GM12878 (cell line): ENCODE data around the gene PPP2R2B. TPM values are rescaled to one million over a fixed set of nuclear protein-coding genes. Genes with fewer than 3 reads are reported as not detected.

Experiments used
- ATAC-seq: fragments of 200-7000 bp; cut with Tn5 transposase; 3 replicates; pipeline ENCODE4 v1.9.1; 2020; ENCODE audit warnings: mild to moderate bottlenecking, moderate library complexity
- BruUV-seq: library from RNA; stranded (reverse); fragments of 400-500 nt; replicated peaks from 2 replicates; lab custom pipeline; 2021; lab: Mats Ljungman, UMichigan
- CTCF ChIA-PET: fragments of 300-600 bp; sonication (Branson Sonifier 250); formaldehyde crosslinking; extraction: SDS; loops from one replicate; lab custom pipeline; 2021; ENCODE audit warnings: inconsistent platforms; lab: Yijun Ruan, JAX
- POLR2A ChIA-PET: fragments of 350-600 bp; formaldehyde crosslinking; extraction: SDS; loops from one replicate; lab custom pipeline; 2021; ENCODE audit warnings: inconsistent platforms; lab: Charles Lee
- RAD21 ChIA-PET: fragments of 300-600 bp; sonication (Branson Sonifier 250); formaldehyde crosslinking; loops from one replicate; lab custom pipeline; 2023; ENCODE audit warnings: antibody characterized with exemption; ENCODE audit not compliant: unreplicated experiment; lab: Charles Lee
- SMC1A ChIA-PET: fragments of 300-600 bp; sonication (Branson Sonifier 250); formaldehyde crosslinking; loops from one replicate; lab custom pipeline; 2023; ENCODE audit not compliant: unreplicated experiment, uncharacterized antibody; lab: Charles Lee
- DNase-seq: peaks from one replicate; pipeline ENCODE4 v3.0.0-alpha.2; 2011; ENCODE audit warnings: low read depth, low spot score
- FAIRE-seq: peaks from 3 replicates; lab custom pipeline; 2011; peaks lifted over from hg19 to GRCh38; lab: Jason Lieb, UNC
- H2AFZ ChIP-seq: 2 replicates; pipeline ENCODE4 v1.6.0; 2011; ENCODE audit warnings: low read depth, low read length, control low read depth; ENCODE audit not compliant: control insufficient read depth
- H3K27ac ChIP-seq: 2 replicates; pipeline ENCODE4 v1.5.1; 2011; ENCODE audit warnings: control low read depth; ENCODE audit not compliant: control insufficient read depth, insufficient read depth
- H3K27me3 ChIP-seq, 2 experiments: replicated peaks in 1 of 2; 2 replicates each; pipeline versions ENCODE4 v1.6.0 to v1.6.1; 2011; ENCODE audit warnings: low read length in 1 of 2; ENCODE audit not compliant: control insufficient read depth in 2 of 2, insufficient read depth in 2 of 2
- H3K36me3 ChIP-seq, 2 experiments: 2 replicates each; pipeline ENCODE4 v1.5.1; 2011; ENCODE audit warnings: low read length in 1 of 2; ENCODE audit not compliant: control insufficient read depth in 2 of 2, insufficient read depth in 2 of 2
- H3K4me1 ChIP-seq: 2 replicates; pipeline ENCODE4 v1.6.1; 2011; ENCODE audit warnings: mild to moderate bottlenecking, low read length, moderate library complexity, mixed read lengths; ENCODE audit not compliant: control insufficient read depth, insufficient read depth
- H3K4me2 ChIP-seq: 2 replicates; pipeline ENCODE4 v1.6.0; 2011; ENCODE audit warnings: control low read depth; ENCODE audit not compliant: control insufficient read depth, insufficient read depth
- H3K4me3 ChIP-seq: fragments of 200-600 bp; sonication (generic); 2 replicates; pipeline ENCODE4 v1.5.1; 2016
- H3K79me2 ChIP-seq: 2 replicates; pipeline ENCODE4 v1.6.0; 2011; ENCODE audit warnings: low read length; ENCODE audit not compliant: control insufficient read depth, insufficient read depth
- H3K9ac ChIP-seq: 2 replicates; pipeline ENCODE4 v1.8.0; 2011; ENCODE audit warnings: low read length, control low read depth, mixed read lengths; ENCODE audit not compliant: control insufficient read depth, insufficient read depth
- H3K9me3 ChIP-seq: replicated peaks from 3 replicates; pipeline ENCODE4 v1.5.1; 2011; ENCODE audit warnings: mild to moderate bottlenecking, low read length; ENCODE audit not compliant: control insufficient read depth, insufficient read depth
- H4K20me1 ChIP-seq: 2 replicates; pipeline ENCODE4 v1.6.0; 2011; ENCODE audit not compliant: control insufficient read depth, insufficient read depth
- EED ChIP-seq: sonication (generic); IDR thresholded peaks from 2 replicates; pipeline ENCODE4 v1.6.1; 2016; ENCODE audit warnings: antibody characterized with exemption, low read depth
- FOS ChIP-seq: IDR thresholded peaks from 3 replicates; pipeline ENCODE4 v1.6.1; 2011; ENCODE audit warnings: borderline replicate concordance; ENCODE audit not compliant: insufficient read length; ENCODE audit errors: extremely low read depth
- HDGF ChIP-seq: fragments of 450-650 bp; IDR thresholded peaks from 2 replicates; pipeline ENCODE4 v1.6.1; 2016; ENCODE audit warnings: antibody characterized with exemption
- IRF4 ChIP-seq: IDR thresholded peaks from 2 replicates; pipeline ENCODE4 v1.6.1; 2011; ENCODE audit warnings: low read depth, low read length
- MYB ChIP-seq: fragments of 150-350 bp; IDR thresholded peaks from 2 replicates; pipeline ENCODE4 v1.6.1; 2014; ENCODE audit warnings: mild to moderate bottlenecking, low read depth, low read length, borderline replicate concordance
- NFIC ChIP-seq: IDR thresholded peaks from 2 replicates; pipeline ENCODE4 v1.6.1; 2012; ENCODE audit warnings: low read depth, mild to moderate bottlenecking, inconsistent platforms, low read length, moderate library complexity
- NFYB ChIP-seq: IDR thresholded peaks from 2 replicates; pipeline ENCODE4 v1.6.1; 2011; ENCODE audit warnings: low read depth, mild to moderate bottlenecking, low read length, improper control_type of control experiment, moderate library complexity; ENCODE audit not compliant: insufficient read depth
- PAX5 ChIP-seq: IDR thresholded peaks from 2 replicates; pipeline ENCODE4 v1.6.1; 2011; ENCODE audit warnings: low read depth, low read length, borderline replicate concordance
- POU2F2 ChIP-seq: IDR thresholded peaks from 3 replicates; pipeline ENCODE4 v1.6.1; 2011; ENCODE audit warnings: low read depth, mild to moderate bottlenecking, low read length, borderline replicate concordance
- RAD51 ChIP-seq: fragments of 450-650 bp; IDR thresholded peaks from 2 replicates; pipeline ENCODE4 v1.6.1; 2016; ENCODE audit warnings: moderate library complexity, mild to moderate bottlenecking, inconsistent platforms
- RFX5 ChIP-seq: IDR thresholded peaks from 2 replicates; pipeline ENCODE4 v1.6.1; 2011; ENCODE audit warnings: low read depth, low read length, improper control_type of control experiment
- SMARCA5 ChIP-seq: fragments of 450-650 bp; IDR thresholded peaks from 2 replicates; pipeline ENCODE4 v1.6.1; 2017; ENCODE audit warnings: mild to moderate bottlenecking
- SP1 ChIP-seq: IDR thresholded peaks from one replicate; pipeline ENCODE4 v1.6.1; 2011; ENCODE audit warnings: low read depth, low read length
- SUPT20H ChIP-seq: IDR thresholded peaks from 2 replicates; pipeline ENCODE4 v1.6.1; 2011; ENCODE audit warnings: low read depth, mild to moderate bottlenecking, low read length, moderate library complexity, borderline replicate concordance; ENCODE audit not compliant: control insufficient read depth
- TCF3 ChIP-seq: IDR thresholded peaks from 2 replicates; pipeline ENCODE4 v1.6.1; 2012; ENCODE audit warnings: low read depth, mild to moderate bottlenecking, low read length, borderline replicate concordance; ENCODE audit not compliant: insufficient read depth
- YBX1 ChIP-seq: fragments of 450-650 bp; IDR thresholded peaks from 2 replicates; pipeline ENCODE4 v1.6.1; 2016; ENCODE audit warnings: antibody characterized with exemption
- ZNF384 ChIP-seq: IDR thresholded peaks from 2 replicates; pipeline ENCODE4 v1.6.1; 2012; ENCODE audit warnings: low read depth, mild to moderate bottlenecking, low read length, improper control_type of control experiment, borderline replicate concordance
- WGBS: methylation state at CpG from one replicate; pipeline ENCODE4 v1.1.6; 2016; ENCODE audit warnings: low lambda C conversion rate; ENCODE audit not compliant: insufficient replicate concordance, insufficient coverage; ENCODE audit errors: missing lambda C conversion rate; 5-methylcytosine and 5-hydroxymethylcytosine counted together
- in situ Hi-C: fragments of 300-500 bp; cut with MboI; formaldehyde crosslinking; loops from 9 replicates; pipeline ENCODE4 v1.14.3; 2018; ENCODE audit warnings: mixed read lengths
- intact Hi-C: fragments of 100-400 bp; cut with micrococcal nuclease; formaldehyde crosslinking; loops from one replicate; pipeline ENCODE4 v1.14.2; 2022; ENCODE audit not compliant: unreplicated experiment
- polyA plus RNA-seq, 11 experiments: library from polyadenylated mRNA; depleted of rRNA in 4 of 11; unstranded in 6 of 11; stranded (reverse) in 5 of 11; fragments of >200 nt; fragmentation: Nextera tagmentation in 4 of 11; fragmentation: Illumina TruSeq in 1 of 11; extraction: Ambion mirVana in 4 of 11; extraction: Trizol in 1 of 11; gene quantifications; 1 replicate in 1 of 11; 2 replicates in 10 of 11; pipeline versions ENCODE4 v1.2.1 to v1.2.3, GENCODE V29; 2011 to 2016; ENCODE audit warnings: inconsistent platforms in 2 of 11, missing spikeins in 2 of 11, low read depth in 1 of 11
- total RNA-seq, 4 experiments: library from RNA; depleted of rRNA in 3 of 4; stranded (reverse); fragments of >200 nt in 3 of 4; fragmentation: Illumina TruSeq in 1 of 4; extraction: Trizol in 1 of 4; gene quantifications; 2 replicates each; pipeline versions ENCODE4 v1.2.1 to v1.2.3, GENCODE V29; 2013 to 2021
- TF ChIP-seq, protein P1 (sequence below): IDR thresholded peaks from 2 replicates; pipeline ENCODE4 v1.6.1; 2012; ENCODE audit warnings: mild to moderate bottlenecking, low read depth, low read length
- TF ChIP-seq, protein P2 (sequence below): fragments of 450-650 bp; IDR thresholded peaks from 2 replicates; pipeline ENCODE4 v1.6.1; 2016; ENCODE audit warnings: mild to moderate bottlenecking
- TF ChIP-seq, protein P3 (sequence below): IDR thresholded peaks from 2 replicates; pipeline ENCODE4 v1.6.1; 2011; ENCODE audit warnings: low read depth, low read length, improper control_type of control experiment, borderline replicate concordance

Gene PPP2R2B
- total and polyA plus RNA-seq, 10 of the 15 experiments (the other 5 are each of a cell fraction or from before 2014, with no cell fraction given): not detected

DNA sequence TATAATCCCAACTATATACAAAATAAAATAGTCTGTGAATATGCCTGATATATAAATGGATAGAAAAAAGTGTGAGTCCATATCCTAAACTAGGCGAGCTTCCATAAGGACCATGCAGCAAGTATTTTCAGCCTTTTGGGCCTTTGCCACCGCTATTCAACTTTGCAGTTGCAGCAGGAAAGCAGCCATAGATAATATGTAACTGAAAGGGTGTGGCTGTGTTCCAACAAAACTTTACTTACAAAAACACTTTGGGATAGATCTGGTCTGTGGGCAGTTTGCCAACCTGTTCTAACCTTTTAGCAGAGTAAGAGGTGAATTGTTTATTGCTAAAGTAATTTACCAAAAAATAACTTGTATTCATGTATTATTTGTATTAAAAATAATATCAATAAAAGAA lies 234.8 kb downstream of the PPP2R2B start (continued):
- TF ChIP-seq, protein P1, sequence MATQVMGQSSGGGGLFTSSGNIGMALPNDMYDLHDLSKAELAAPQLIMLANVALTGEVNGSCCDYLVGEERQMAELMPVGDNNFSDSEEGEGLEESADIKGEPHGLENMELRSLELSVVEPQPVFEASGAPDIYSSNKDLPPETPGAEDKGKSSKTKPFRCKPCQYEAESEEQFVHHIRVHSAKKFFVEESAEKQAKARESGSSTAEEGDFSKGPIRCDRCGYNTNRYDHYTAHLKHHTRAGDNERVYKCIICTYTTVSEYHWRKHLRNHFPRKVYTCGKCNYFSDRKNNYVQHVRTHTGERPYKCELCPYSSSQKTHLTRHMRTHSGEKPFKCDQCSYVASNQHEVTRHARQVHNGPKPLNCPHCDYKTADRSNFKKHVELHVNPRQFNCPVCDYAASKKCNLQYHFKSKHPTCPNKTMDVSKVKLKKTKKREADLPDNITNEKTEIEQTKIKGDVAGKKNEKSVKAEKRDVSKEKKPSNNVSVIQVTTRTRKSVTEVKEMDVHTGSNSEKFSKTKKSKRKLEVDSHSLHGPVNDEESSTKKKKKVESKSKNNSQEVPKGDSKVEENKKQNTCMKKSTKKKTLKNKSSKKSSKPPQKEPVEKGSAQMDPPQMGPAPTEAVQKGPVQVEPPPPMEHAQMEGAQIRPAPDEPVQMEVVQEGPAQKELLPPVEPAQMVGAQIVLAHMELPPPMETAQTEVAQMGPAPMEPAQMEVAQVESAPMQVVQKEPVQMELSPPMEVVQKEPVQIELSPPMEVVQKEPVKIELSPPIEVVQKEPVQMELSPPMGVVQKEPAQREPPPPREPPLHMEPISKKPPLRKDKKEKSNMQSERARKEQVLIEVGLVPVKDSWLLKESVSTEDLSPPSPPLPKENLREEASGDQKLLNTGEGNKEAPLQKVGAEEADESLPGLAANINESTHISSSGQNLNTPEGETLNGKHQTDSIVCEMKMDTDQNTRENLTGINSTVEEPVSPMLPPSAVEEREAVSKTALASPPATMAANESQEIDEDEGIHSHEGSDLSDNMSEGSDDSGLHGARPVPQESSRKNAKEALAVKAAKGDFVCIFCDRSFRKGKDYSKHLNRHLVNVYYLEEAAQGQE: no peak
- TF ChIP-seq NFYB (no peak), NFIC (no peak)

DNA sequence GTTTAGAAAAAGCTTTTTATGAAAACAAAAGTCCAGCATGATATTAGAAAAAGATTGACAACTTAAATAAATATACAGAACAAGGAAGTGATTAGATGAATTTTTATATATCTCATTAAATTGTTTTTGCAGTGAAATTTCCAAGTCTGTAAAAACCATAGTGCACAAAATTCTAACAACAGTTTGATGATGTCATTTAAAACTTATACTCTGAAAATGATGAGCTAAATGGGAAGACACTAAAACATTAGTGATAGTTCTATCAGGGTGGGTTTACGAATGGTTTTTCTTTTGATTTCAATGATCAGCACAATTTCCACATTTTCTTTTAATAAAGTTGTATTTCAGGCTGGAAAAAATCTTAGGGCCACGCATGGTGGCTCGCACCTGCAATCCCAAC lies 236.1 kb downstream of the PPP2R2B start:
- H3K27me3 ChIP-seq: peaks cover 2 to 3% of the 10 kb centered on the region in 2 experiments; a peak in 1 of 4 replicates
- CTCF ChIA-PET: no interaction called here
- TF ChIP-seq NFYB (no peak), FOS (no peak), YBX1 (no peak), POU2F2 (no peak), TCF3 (no peak), RAD51 (no peak), EED (no peak), SP1 (no peak), RFX5 (no peak), IRF4 (no peak), ZNF384 (no peak), SMARCA5 (no peak), MYB (no peak), PAX5 (no peak), SUPT20H (no peak), HDGF (no peak)
- TF ChIP-seq, protein P2, sequence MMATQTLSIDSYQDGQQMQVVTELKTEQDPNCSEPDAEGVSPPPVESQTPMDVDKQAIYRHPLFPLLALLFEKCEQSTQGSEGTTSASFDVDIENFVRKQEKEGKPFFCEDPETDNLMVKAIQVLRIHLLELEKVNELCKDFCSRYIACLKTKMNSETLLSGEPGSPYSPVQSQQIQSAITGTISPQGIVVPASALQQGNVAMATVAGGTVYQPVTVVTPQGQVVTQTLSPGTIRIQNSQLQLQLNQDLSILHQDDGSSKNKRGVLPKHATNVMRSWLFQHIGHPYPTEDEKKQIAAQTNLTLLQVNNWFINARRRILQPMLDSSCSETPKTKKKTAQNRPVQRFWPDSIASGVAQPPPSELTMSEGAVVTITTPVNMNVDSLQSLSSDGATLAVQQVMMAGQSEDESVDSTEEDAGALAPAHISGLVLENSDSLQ: no peak
- TF ChIP-seq, protein P3, sequence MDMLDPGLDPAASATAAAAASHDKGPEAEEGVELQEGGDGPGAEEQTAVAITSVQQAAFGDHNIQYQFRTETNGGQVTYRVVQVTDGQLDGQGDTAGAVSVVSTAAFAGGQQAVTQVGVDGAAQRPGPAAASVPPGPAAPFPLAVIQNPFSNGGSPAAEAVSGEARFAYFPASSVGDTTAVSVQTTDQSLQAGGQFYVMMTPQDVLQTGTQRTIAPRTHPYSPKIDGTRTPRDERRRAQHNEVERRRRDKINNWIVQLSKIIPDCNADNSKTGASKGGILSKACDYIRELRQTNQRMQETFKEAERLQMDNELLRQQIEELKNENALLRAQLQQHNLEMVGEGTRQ: no peak
- BruUV-seq: no TSS peak
- no peak overlapping the region for H3K4me3 ChIP-seq
- H3K36me3 ChIP-seq: no peaks in the 10 kb centered on the region
- no peaks in the 10 kb centered on the region for H3K9me3 ChIP-seq
- RAD21 ChIA-PET: no interaction called here
- no peaks in the 10 kb centered on the region for H3K4me1 ChIP-seq
- intact Hi-C loops: no loop called here
- H3K27ac ChIP-seq: no peak overlapping the region
- no peak overlapping the region for H3K9ac ChIP-seq
- no peak for ATAC-seq
- no peaks in the 10 kb centered on the region for H4K20me1 ChIP-seq
- in situ Hi-C loops: no loop called here
- 23% methylated on average over 3 of the region's 3 CpGs for WGBS
- no peak for DNase-seq
- SMC1A ChIA-PET: no interaction called here
- FAIRE-seq: no peak
- H2AFZ ChIP-seq: no peak overlapping the region
- no peaks in the 10 kb centered on the region for H3K79me2 ChIP-seq
- no peak overlapping the region for H3K4me2 ChIP-seq
- POLR2A ChIA-PET: no interaction called here
